ENCODE measurements around the gene ARHGAP8.

GRCh38 chr22:44894782-44895181 is 142.4 kb downstream of the ARHGAP8 start:
- TF ChIP-seq CTCF (conservative IDR thresholded peaks at IDR 0.05; ENCODE audit: low read length): no peak
- no peak for TF ChIP-seq EZH2phosphoT487 (IDR thresholded peaks at IDR 0.05; ENCODE audit: borderline replicate concordance, low read depth, low read length)
